Astrocyte (in vitro differentiated cells and primary cell): ENCODE results near the gene TRDN.

Experiments used
- CTCF ChIP-seq: IDR thresholded peaks from 2 replicates; pipeline ENCODE4 v1.5.1; 2011; ENCODE audit warnings: low read depth, mild to moderate bottlenecking, inconsistent platforms, low read length, moderate library complexity; ENCODE audit not compliant: insufficient read depth
- EZH2 ChIP-seq: IDR thresholded peaks from 2 replicates; pipeline ENCODE4 v1.6.1; 2012; ENCODE audit warnings: mild to moderate bottlenecking, low read length, inconsistent platforms; ENCODE audit not compliant: insufficient read depth

GRCh38 chr6:123456836-123457235 is 179.9 kb downstream of the TRDN start:
- TF ChIP-seq CTCF (no peak), EZH2 (no peak)
